Measurements from ENCODE around the gene HRCT1. TPM values are rescaled to one million over a fixed set of nuclear protein-coding genes. Genes with fewer than 3 reads are reported as not detected.

Gene HRCT1
- total and polyA plus RNA-seq, 2 of the 4 experiments (the other 2 are of a cell fraction): 1.1 to 3.9 TPM

DNA sequence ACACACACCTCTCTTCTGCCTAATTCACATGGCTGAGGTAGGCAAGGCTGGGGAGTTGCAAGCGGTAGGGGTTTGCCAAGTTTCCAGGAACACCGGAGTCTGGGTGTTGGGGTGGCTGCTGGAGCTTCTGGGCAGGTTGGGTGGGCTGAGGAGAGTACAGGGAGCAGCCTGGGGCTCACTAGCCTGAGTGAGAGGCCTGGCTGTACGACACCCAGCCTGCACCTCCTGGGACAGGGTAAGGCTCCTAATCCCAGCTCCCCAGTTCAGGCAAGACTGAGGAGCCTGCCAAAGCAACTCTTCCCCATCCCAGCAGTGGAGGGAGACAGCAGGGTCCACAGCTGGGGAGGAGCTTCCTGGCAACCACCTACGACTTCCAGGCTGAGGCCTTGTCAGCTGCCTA, 11.3 kb downstream of the HRCT1 start:
- no TSS peak for BruUV-seq (replicated peaks)
- no peak overlapping the region for H4K8ac ChIP-seq (ENCODE audit: low read depth in 2 of 2, low read length in 2 of 2)
- H3K4me3 ChIP-seq (ENCODE audit: insufficient read depth, low read depth, low read length): no peak overlapping the region
- H3K9me3 ChIP-seq (ENCODE audit: control insufficient read depth, insufficient read depth, low read length): no peaks in the 10 kb centered on the region
- H3K4me1 ChIP-seq (ENCODE audit: control insufficient read depth, insufficient read depth, low read length): 0 out of 2 replicates have a peak, but pooled peaks cover 2% of the 10 kb centered on the region
- no peak overlapping the region for H2BK5ac ChIP-seq (ENCODE audit: low read depth, low read length, poor library complexity, severe bottlenecking)
- H3K14ac ChIP-seq (replicated peaks; ENCODE audit: low read depth, low read length): 0 out of 2 replicates have a peak overlapping the region, but pooled peaks have one; percentile 15
- no peak overlapping the region for H4K91ac ChIP-seq (ENCODE audit: insufficient read depth, low read depth, low read length)
- peaks cover 3% of the 10 kb centered on the region; the same call in 1 of the 2 replicates for H3K9me1 ChIP-seq (ENCODE audit: insufficient read depth, low read length)
- H3K4me2 ChIP-seq (ENCODE audit: low read depth, low read length): no peak overlapping the region
- H2AFZ ChIP-seq (replicated peaks; ENCODE audit: low read length, poor library complexity): peak overlapping the region; percentile 44
- no peak overlapping the region for H4K5ac ChIP-seq (ENCODE audit: low read depth, low read length)
- no peak for DNase-seq
- dilution Hi-C loops (cut with HindIII; ENCODE audit: low sequenced_read_pairs, unreplicated experiment): no loop called here
- H3K9ac ChIP-seq (ENCODE audit: low read depth, low read length): no peak overlapping the region
- peak overlapping the region; percentile 47 for H2BK120ac ChIP-seq (ENCODE audit: low read depth, low read length)
- in situ Hi-C loops (cut with MboI; ENCODE audit: low sequenced_read_pairs): no loop called here
- H2BK15ac ChIP-seq (ENCODE audit: low read depth, low read length): 0 out of 3 replicates have a peak overlapping the region, but pooled peaks have one; percentile 32
- no peaks in the 10 kb centered on the region for H3K79me1 ChIP-seq (ENCODE audit: low read depth in 1 of 2, low read length in 2 of 2)
- no peak overlapping the region for H3K27ac ChIP-seq (ENCODE audit: insufficient read depth, low read length)
- H3K56ac ChIP-seq (ENCODE audit: extremely low read depth, insufficient read depth, low read length): no peak overlapping the region
- H3K4ac ChIP-seq (ENCODE audit: low read depth, low read length): peak overlapping the region; percentile 30; the same call in 1 of the 2 replicates
- peak overlapping the region; percentile 20; the same call in 1 of the 2 replicates for H2AK5ac ChIP-seq (ENCODE audit: low read depth, low read length)
- ChIA-PET POLR2A (ENCODE audit: unreplicated experiment) (no interaction called here), CTCF (no interaction called here)
- WGBS, 2 experiments (ENCODE audit: extremely low coverage in 2 of 2, insufficient read length in 1 of 2): 100% methylated on average over 1 of the region's 4 CpGs; no CpG with 5 or more reads in 1 of the 2 experiments
- no peak for TF ChIP-seq POLR2A (IDR thresholded peaks at IDR 0.05; ENCODE audit: low read depth, low read length)
- TF ChIP-seq RAD21 (IDR thresholded peaks at IDR 0.05; ENCODE audit: low read length): no peak
- TF ChIP-seq RCOR1 (IDR thresholded peaks at IDR 0.05; ENCODE audit: insufficient replicate concordance, low read length): no peak
- TF ChIP-seq CEBPB (IDR thresholded peaks at IDR 0.05; ENCODE audit: low read depth, low read length): no peak
- no peak for TF ChIP-seq NFE2L2 (IDR thresholded peaks at IDR 0.05; ENCODE audit: low read depth, low read length)
- TF ChIP-seq BHLHE40 (IDR thresholded peaks at IDR 0.05; ENCODE audit: low read depth, low read length): no peak
- no peak for TF ChIP-seq FOS (IDR thresholded peaks at IDR 0.05; ENCODE audit: low read depth, low read length)
- no peak for TF ChIP-seq MAZ (IDR thresholded peaks at IDR 0.05; ENCODE audit: borderline replicate concordance, low read depth, low read length)
- TF ChIP-seq CTCF (conservative IDR thresholded peaks at IDR 0.05; ENCODE audit: low read depth, low read length): no peak
- no peak for TF ChIP-seq MXI1 (IDR thresholded peaks at IDR 0.05; ENCODE audit: borderline replicate concordance, low read depth, low read length)
- TF ChIP-seq RFX5 (IDR thresholded peaks at IDR 0.05; ENCODE audit: low read depth, low read length): no peak
- TF ChIP-seq SMC3 (IDR thresholded peaks at IDR 0.05; ENCODE audit: low read depth, low read length): no peak
- TF ChIP-seq CHD1 (IDR thresholded peaks at IDR 0.05; ENCODE audit: low read depth, low read length): no peak
- intact Hi-C loops (cut with micrococcal nuclease): no loop called here
- no peaks in the 10 kb centered on the region for H3K36me3 ChIP-seq (ENCODE audit: control insufficient read depth, insufficient read depth, low read length)
- H2AK9ac ChIP-seq (replicated peaks; ENCODE audit: low read depth, low read length, poor library complexity): no peak overlapping the region
- no peak for ATAC-seq (ENCODE audit: low read depth)
- H3K18ac ChIP-seq (ENCODE audit: low read depth, low read length): no peak overlapping the region
- no peaks in the 10 kb centered on the region for H3K27me3 ChIP-seq (ENCODE audit: control insufficient read depth, insufficient read depth, low read length)
- H3K23ac ChIP-seq (ENCODE audit: low read depth, low read length): no peak overlapping the region
- peak overlapping the region; percentile 68 for H2BK20ac ChIP-seq (ENCODE audit: low read depth, low read length)
- H4K20me1 ChIP-seq (ENCODE audit: insufficient read depth, low read length): no peaks in the 10 kb centered on the region

All from IMR-90 (cell line).